ENCODE measurements around the gene RPS6KA5.

GRCh38 chr14:90981636-90982035 is 78.8 kb downstream of the RPS6KA5 start:
- TF ChIP-seq CTCF (IDR thresholded peaks at IDR 0.05; ENCODE audit: insufficient read depth, low read depth, low read length), result no peak
- no peak for TF ChIP-seq EZH2 (IDR thresholded peaks at IDR 0.05; ENCODE audit: insufficient read depth, low read length)

Measured in astrocyte (in vitro differentiated cells and primary cell).